NCI-H1694 treated with DMSO at 0.1 percent for 48 hours (cell line): ENCODE measurements around the gene PRKCB.

Source experiments
- DNase-seq: peaks from one replicate; lab custom pipeline; 2025; lab: John Stamatoyannopoulos, UW

PRKCB gene

GRCh38 chr16:23836404-23837311 lies 875 bp downstream of the PRKCB start:
- no peak for DNase-seq

GRCh38 chr16:23837553-23838308 lies 1.9 kb downstream of the PRKCB start:
- DNase-seq: no peak

GRCh38 chr16:23838485-23839142 lies 2.8 kb downstream of the PRKCB start:
- no peak for DNase-seq

GRCh38 chr16:23840310-23840709 lies 4.5 kb downstream of the PRKCB start:
- DNase-seq: no peak

- no peak for DNase-seq
These were observed 6.4 kb downstream of the PRKCB start for GRCh38 chr16:23842137-23842600.

GRCh38 chr16:23843143-23843542 lies 7.4 kb downstream of the PRKCB start:
- no peak for DNase-seq

- DNase-seq: no peak
These were observed 11.5 kb downstream of the PRKCB start for GRCh38 chr16:23847251-23847650.

- no peak for DNase-seq
These were observed 12.2 kb downstream of the PRKCB start for GRCh38 chr16:23847948-23848347.

- DNase-seq: no peak
These were observed 13.2 kb downstream of the PRKCB start for GRCh38 chr16:23848958-23849357.

- DNase-seq: no peak
These were observed 17.2 kb downstream of the PRKCB start for GRCh38 chr16:23852794-23853562.

- no peak for DNase-seq
These were observed 19.2 kb downstream of the PRKCB start for GRCh38 chr16:23855010-23855409.

GRCh38 chr16:23856251-23856709 lies 20.5 kb downstream of the PRKCB start:
- no peak for DNase-seq

GRCh38 chr16:23857256-23857880 lies 21.6 kb downstream of the PRKCB start:
- no peak for DNase-seq

- no peak for DNase-seq
These were observed 22.1 kb downstream of the PRKCB start for GRCh38 chr16:23857881-23858269.

GRCh38 chr16:23858542-23858941 lies 22.8 kb downstream of the PRKCB start:
- DNase-seq: no peak

GRCh38 chr16:23859713-23860269 lies 24.0 kb downstream of the PRKCB start:
- DNase-seq: no peak

GRCh38 chr16:23861874-23862273 lies 26.1 kb downstream of the PRKCB start:
- DNase-seq: no peak

- DNase-seq: no peak
These were observed 26.8 kb downstream of the PRKCB start for GRCh38 chr16:23862556-23862955.

GRCh38 chr16:23863511-23864422 lies 28.0 kb downstream of the PRKCB start:
- DNase-seq: no peak

- DNase-seq: no peak
These were observed 30.1 kb downstream of the PRKCB start for GRCh38 chr16:23865853-23866252.
